ENCODE results near the gene EPN1.

Gene EPN1

GRCh38 chr19:55702131-55702627, 27.2 kb downstream of the EPN1 start:
- H3F3A ChIP-seq (ENCODE audit: control insufficient read depth, insufficient read depth) = no peaks in the 10 kb centered on the region; the same call in 1 of the 2 replicates
- H3K4me2 ChIP-seq (ENCODE audit: low read length) = no peak overlapping the region
- no peak overlapping the region for H3K4me3 ChIP-seq (ENCODE audit: low read length)
- no peaks in the 10 kb centered on the region for H3K9me3 ChIP-seq (ENCODE audit: control insufficient read depth, insufficient read depth, low read length)
- no peaks in the 10 kb centered on the region for H3K9me2 ChIP-seq (replicated peaks; ENCODE audit: control insufficient read depth, low read length)
- H3K27me3 ChIP-seq (ENCODE audit: control insufficient read depth, low read length) = no peaks in the 10 kb centered on the region
- no peak overlapping the region for H3K27ac ChIP-seq (ENCODE audit: low read depth, low read length)
- H4K20me1 ChIP-seq (ENCODE audit: control insufficient read depth, insufficient read depth, low read depth, low read length) = no peaks in the 10 kb centered on the region
- H3K36me3 ChIP-seq (ENCODE audit: control insufficient read depth, low read length) = peaks cover 44% of the 10 kb centered on the region
- no peaks in the 10 kb centered on the region for H3K4me1 ChIP-seq (ENCODE audit: control insufficient read depth, low read length)
- no peak for TF ChIP-seq EZH2phosphoT487 (IDR thresholded peaks at IDR 0.05; ENCODE audit: borderline replicate concordance, low read length)
- TF ChIP-seq CTCF (IDR thresholded peaks at IDR 0.05; ENCODE audit: low read depth, low read length, poor library complexity, severe bottlenecking) = no peak
- H3K79me2 ChIP-seq (ENCODE audit: control insufficient read depth, low read length) = no peaks in the 10 kb centered on the region

GRCh38 chr19:55703790-55704215, 28.8 kb downstream of the EPN1 start:
- no peaks in the 10 kb centered on the region for H3K9me2 ChIP-seq (replicated peaks; ENCODE audit: control insufficient read depth, low read length)
- H3K9me3 ChIP-seq (ENCODE audit: control insufficient read depth, insufficient read depth, low read length) = no peaks in the 10 kb centered on the region
- H4K20me1 ChIP-seq (ENCODE audit: control insufficient read depth, insufficient read depth, low read depth, low read length) = no peaks in the 10 kb centered on the region
- no peak overlapping the region for H3K27ac ChIP-seq (ENCODE audit: low read depth, low read length)
- no peaks in the 10 kb centered on the region for H3K79me2 ChIP-seq (ENCODE audit: control insufficient read depth, low read length)
- H3K4me3 ChIP-seq (ENCODE audit: low read length) = no peak overlapping the region
- H3K27me3 ChIP-seq (ENCODE audit: control insufficient read depth, low read length) = no peaks in the 10 kb centered on the region
- H3F3A ChIP-seq (ENCODE audit: control insufficient read depth, insufficient read depth) = peaks cover 2% of the 10 kb centered on the region; the same call in 1 of the 2 replicates
- no peak overlapping the region for H3K4me2 ChIP-seq (ENCODE audit: low read length)
- peaks cover 33% of the 10 kb centered on the region for H3K36me3 ChIP-seq (ENCODE audit: control insufficient read depth, low read length)
- TF ChIP-seq EZH2phosphoT487 (IDR thresholded peaks at IDR 0.05; ENCODE audit: borderline replicate concordance, low read length) (no peak), CTCF (IDR thresholded peaks at IDR 0.05; ENCODE audit: low read depth, low read length, poor library complexity, severe bottlenecking) (peak; percentile 71)
- H3K4me1 ChIP-seq (ENCODE audit: control insufficient read depth, low read length) = no peaks in the 10 kb centered on the region

GRCh38 chr19:55704494-55705245, 29.6 kb downstream of the EPN1 start:
- Histone ChIP-seq H3K79me2 (ENCODE audit: control insufficient read depth, low read length) (no peaks in the 10 kb centered on the region), H3K36me3 (ENCODE audit: control insufficient read depth, low read length) (peaks cover 27% of the 10 kb centered on the region), H4K20me1 (ENCODE audit: control insufficient read depth, insufficient read depth, low read depth, low read length) (no peaks in the 10 kb centered on the region), H3K4me2 (ENCODE audit: low read length) (no peak overlapping the region), H3K4me3 (ENCODE audit: low read length) (no peak overlapping the region), H3K27ac (ENCODE audit: low read depth, low read length) (no peak overlapping the region), H3K27me3 (ENCODE audit: control insufficient read depth, low read length) (no peaks in the 10 kb centered on the region), H3K9me2 (replicated peaks; ENCODE audit: control insufficient read depth, low read length) (no peaks in the 10 kb centered on the region), H3F3A (ENCODE audit: control insufficient read depth, insufficient read depth) (peaks cover 2% of the 10 kb centered on the region; the same call in 1 of the 2 replicates), H3K9me3 (ENCODE audit: control insufficient read depth, insufficient read depth, low read length) (no peaks in the 10 kb centered on the region), H3K4me1 (ENCODE audit: control insufficient read depth, low read length) (no peaks in the 10 kb centered on the region)
- no peak for TF ChIP-seq EZH2phosphoT487 (IDR thresholded peaks at IDR 0.05; ENCODE audit: borderline replicate concordance, low read length)
- TF ChIP-seq CTCF (IDR thresholded peaks at IDR 0.05; ENCODE audit: low read depth, low read length, poor library complexity, severe bottlenecking) = peak; percentile 39

Measured in DOHH2 (cell line).